Putamen (tissue), 1 donor: Measurements from ENCODE around the gene SHMT1.
"Not testable (repeated sequence)": the region's sequence is repeated elsewhere in the genome, so short reads cannot be mapped to it uniquely, and the experiment has no call there.

ENCODE experiments used
- DNase-seq: peaks from one replicate; pipeline ENCODE4 v3.0.0-alpha.2; 2016; ENCODE audit warnings: low spot score

SHMT1 gene

DNA sequence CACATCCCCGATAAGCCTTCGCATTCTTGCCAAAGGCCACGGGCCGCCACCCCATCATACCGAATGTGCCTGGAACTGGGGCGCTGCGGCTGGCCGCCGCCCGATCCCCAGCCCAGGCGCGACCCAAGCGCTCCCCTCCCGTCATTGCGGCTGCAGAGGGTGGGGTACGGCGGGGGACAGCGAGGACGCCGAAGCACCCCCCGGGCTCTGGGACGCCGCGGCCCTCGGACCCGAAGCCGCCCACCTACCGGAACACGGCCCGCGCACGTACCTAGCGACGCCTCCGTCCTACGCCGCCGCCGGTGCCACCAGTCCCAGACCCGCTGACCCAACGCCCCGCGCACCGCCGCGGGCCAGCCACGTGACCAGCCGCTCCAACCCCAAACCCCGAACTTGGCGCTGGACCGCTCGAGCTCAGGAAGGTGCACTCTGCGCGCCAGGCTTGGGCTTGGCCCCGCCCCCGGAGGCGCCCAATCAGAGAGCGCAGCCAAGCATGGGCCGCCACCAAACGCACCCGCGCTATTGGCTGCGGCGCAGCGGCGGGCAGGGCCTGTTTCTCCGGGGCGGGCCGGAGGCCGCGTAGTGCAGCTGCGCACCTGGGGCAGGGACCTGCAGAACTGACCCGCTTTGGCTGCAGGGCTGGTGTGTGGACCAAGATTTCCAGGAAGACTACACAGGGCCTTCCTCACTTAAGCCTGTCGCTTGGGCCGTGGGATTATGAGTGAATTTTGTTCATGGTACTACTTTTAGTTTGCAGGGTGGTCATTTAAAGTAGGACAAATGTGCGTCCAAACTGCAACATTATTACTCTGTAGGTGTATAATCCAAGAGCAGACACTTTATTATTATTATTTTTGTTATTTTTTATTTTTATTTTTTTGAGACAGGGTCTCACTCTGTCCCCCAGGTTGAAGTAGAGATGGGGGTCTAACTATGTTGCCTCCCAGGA is at the start of gene SHMT1:
Gene SHMT1 (minus strand): TSS at position 450 of the 949 bp plus-strand sequence. CDS start 7,569 bp downstream, outside the sequence.
- DNase-seq: peak; percentile 94

GRCh38 chr17:18412001-18412538 is 48.7 kb upstream of the SHMT1 start:
- DNase-seq: not testable (repeated sequence)

- peak; percentile 63 for DNase-seq
These were observed 48.1 kb upstream of the SHMT1 start for GRCh38 chr17:18411377-18411864.

DNA sequence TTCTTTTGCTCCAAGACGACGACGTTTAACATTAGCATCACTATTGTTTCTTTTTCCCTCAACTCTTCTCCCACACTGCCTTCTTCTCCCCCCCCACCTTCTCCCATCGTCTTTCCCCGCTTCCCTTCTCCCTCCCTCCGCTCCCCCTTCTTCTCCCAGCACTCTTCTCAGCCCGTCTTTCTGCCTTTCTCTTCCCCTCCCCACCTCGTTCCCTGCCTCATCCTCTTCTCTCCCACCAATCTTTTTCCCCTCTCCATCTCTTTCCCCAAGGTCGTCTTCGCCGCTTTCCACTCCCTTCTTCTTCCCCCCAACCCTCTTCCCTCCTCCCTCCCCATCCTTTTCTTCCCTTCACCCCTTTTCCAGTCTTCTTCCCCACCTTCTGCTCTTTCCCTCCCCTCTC is 47.4 kb upstream of the SHMT1 start:
- DNase-seq: not testable (repeated sequence)

- not testable (repeated sequence) for DNase-seq
These were observed 46.0 kb upstream of the SHMT1 start for GRCh38 chr17:18409321-18409720.

- not testable (repeated sequence) for DNase-seq
These were observed 45.6 kb upstream of the SHMT1 start for GRCh38 chr17:18408906-18409305.

DNA sequence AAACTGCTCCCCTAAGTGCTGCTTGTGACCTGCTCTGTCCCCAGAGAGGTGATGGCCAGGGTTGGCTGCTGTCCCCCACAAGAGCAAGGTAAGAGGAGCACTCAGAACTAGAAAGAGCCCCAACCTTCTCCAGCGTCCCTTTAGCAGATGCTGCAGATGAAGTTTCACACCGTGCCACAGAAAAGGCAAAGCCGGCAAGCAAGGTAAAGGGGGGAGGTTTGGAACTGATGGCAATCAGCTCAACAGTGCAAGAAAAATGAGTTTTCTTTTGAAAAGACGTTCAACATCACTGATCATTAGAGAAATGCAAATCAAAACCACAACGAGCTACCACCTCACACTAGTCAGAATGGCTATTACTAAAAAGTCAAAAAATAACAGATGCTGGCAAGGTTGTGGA is 40.3 kb upstream of the SHMT1 start:
- DNase-seq: not testable (repeated sequence)

GRCh38 chr17:18403166-18403565 is 39.8 kb upstream of the SHMT1 start:
- DNase-seq: not testable (repeated sequence)

DNA sequence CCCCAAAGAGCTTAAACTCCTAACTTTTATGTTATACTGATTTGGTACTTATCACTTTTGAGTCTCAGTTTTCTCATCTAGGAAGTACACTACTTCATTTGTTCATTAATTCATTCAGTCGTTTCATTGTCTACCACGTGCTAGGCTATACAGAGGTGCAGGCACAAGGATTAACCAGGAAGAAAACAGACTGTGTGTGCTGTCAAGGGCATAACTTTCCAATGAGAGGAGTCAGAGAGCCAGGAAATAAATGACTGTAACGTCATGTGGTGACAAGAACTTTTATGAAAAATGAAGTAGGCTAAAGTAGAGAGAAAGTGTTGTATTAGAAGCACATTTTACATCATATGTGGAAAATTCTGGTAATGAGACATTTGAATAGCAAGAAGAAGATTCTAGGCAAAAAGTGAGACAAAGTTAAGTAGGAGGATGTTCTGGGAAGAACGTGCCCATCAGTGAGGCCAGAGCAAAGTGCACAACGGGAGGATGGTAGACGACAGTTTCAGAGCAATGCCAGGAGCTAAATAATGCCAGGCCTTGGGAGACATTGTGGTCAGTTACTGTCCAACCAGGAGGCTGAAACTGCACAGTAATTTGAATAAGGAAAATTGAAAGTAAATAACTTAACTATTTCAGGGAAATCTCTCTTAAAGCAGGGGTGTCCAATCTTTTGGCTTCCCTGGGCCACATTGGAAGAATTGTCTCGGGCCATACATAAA is 38.7 kb upstream of the SHMT1 start:
- DNase-seq: not testable (repeated sequence)

GRCh38 chr17:18388728-18389127 is 25.4 kb upstream of the SHMT1 start:
- not testable (repeated sequence) for DNase-seq

DNA sequence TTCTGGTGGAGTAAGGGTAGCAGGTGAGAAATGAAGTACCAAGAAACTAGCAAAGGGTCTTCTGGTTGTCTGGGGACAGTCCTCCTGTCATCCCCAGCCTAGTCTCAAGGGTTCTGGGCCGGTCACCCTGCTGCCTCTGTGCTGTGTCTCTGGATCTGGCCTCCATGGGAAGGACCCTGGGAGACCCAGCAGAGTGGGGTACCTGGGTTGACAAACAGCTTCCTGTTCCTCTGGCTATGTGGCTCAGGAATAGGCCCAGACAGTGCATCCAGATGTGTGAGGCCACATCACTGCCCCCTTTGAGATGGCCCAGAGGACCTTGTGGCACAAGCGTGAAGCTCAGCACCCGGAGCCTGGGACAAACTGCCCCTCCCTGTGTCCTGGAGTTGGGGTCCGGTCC is 24.9 kb upstream of the SHMT1 start:
- not testable (repeated sequence) for DNase-seq

GRCh38 chr17:18387583-18387982 is 24.2 kb upstream of the SHMT1 start:
- not testable (repeated sequence) for DNase-seq

DNA sequence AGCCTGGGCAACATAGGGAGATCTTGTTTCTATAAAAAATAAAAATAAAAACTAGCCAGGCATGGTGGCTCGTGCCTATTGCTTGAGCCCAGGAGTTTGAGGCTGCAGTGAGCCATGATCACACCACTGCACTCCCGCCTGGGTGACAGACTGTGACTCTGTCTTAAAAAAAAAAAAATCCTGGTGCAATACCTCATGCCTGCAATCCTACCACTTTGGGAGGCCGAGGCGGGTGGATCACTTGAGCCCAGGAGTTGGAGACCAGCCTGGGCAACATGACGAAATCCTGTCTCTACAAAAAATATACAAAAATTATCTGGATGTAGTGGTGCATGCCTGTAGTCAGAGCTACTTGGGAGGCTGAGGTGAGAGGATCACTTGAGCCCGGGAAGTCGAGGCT is 20.9 kb upstream of the SHMT1 start:
- not testable (repeated sequence) for DNase-seq

DNA sequence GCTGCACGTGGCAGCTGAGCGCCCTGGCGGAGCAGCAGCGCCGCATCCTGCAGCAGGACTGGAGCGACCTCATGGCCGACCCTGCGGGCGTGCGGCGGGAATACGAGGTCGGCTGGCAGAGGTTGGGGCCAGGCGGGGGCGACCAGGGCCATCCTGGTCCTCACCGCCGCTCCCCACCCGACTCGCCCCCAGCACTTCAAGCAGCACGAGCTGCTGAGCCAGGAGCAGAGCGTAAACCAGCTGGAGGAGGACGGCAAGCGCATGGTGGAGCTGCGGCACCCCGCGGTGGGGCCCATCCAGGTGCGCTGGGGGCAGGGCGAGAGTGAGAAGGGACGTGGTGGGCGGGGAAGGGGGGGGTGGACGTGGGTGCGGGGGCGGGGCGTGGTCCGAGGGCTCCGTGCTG is 19.7 kb upstream of the SHMT1 start:
- not testable (repeated sequence) for DNase-seq

DNA sequence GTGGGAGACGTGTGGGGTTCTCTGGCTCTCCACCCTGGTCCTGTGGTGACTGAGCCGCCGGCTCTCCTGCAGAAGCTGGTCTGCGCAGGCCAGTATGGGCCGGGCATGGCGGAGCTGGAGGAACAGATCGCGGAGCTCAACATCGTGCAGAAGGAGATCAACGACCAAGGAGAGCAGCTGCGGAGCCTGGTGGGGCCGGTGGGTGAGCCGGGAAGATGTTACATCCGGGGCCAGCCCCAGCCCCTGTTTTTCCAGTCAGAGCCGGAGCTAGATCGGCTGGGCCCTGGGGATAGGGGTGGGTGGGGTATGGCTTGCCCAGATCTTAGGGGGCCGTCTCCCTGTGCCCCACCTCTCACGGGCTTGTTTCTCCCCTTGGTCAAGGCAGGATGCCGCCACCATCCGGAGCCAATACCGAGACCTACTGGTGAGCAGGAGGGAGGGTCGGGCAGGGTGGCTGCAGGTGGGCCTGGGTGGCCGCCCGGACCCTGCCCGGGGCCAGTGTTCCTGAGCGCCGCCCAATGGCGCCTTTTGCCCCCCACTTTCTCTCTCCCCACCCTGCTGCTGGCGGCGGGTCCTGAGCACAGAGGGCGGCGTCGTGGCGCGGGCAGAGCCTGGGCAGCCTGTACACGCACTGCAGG is 19.2 kb upstream of the SHMT1 start:
- no peak for DNase-seq

- no peak for DNase-seq
These were observed 18.5 kb upstream of the SHMT1 start for GRCh38 chr17:18381953-18382245.

DNA sequence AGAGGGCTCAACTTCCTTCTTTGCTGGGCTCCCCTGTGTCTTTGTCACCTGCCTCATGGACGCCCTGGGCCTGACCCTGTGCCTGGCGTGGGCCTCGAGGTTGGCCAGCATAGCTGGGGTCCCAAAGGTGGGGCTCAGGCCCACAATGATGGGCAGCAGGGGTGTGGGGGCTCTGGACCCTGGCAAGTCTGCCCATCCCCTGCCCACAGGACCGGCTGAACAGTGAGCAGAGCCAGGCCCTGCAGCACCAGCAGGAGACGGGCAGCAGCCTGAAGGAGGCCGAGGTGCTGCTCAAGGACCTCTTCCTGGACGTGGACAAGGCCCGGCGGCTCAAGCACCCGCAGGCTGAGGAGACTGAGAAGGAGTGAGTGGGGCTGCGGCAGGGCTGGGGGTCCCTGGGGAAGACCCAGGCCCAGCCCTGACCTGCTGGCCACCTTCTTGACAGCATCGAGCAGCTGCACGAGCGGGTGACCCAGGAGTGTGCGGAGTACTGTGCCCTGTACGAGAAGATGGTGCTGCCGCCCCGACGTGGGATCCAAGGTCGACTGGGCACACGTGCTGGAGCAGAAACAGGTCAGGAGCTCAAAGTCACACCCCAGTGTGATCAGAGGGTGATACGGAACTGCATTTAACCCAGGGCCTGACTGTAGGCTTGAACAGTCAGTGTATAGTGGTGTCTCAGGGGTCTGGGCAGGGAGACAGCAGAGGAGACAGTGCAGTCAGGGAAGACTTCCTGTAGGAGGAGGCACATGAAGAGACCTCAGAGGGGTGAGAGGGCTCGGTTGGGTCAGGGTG is 18.0 kb upstream of the SHMT1 start:
- DNase-seq: no peak

- DNase-seq: no peak
These were observed 17.3 kb upstream of the SHMT1 start for GRCh38 chr17:18380471-18381157.

DNA sequence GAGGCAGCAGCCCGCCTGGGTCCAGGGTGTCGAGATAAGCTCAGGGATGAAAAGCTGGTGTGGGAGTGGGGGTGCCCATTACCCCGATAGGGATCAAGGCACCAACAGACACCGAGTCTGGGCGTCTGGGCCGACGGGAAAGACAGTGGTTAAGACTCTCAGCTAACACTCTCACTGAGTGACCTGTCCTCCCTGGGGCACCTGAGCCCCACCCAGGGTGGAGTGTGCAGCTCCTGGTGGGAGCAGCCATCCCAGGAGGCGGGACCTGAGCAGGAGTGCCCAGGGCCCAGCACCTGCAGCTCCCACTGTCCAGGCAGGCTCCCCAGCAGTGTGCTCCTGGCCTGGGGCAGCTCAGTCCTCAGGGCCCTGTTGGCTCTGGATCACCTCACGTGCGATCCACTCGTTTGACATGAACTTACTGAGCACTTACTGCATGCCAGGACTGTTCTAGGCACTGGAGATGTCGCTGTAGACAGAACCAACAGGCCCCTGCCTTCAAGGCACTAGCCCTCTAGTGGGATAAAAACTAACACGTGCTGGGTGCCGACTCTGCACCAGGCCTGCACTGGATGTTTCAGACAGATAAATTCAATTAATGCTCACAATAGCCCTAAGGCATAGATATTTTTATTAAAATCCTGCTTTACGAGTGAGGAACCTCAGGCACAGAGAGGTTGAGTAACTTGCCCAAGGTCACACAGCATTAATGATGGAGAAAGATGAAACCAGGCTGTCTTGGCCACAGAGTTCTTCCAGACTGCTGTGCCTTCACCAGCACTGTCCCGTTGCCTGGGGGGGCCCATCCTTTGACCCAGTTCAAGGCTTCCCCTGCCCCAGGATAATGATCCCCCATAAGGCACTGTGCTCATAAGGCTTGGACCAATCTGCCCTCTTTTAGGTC is 16.1 kb upstream of the SHMT1 start:
- DNase-seq: no peak

DNA sequence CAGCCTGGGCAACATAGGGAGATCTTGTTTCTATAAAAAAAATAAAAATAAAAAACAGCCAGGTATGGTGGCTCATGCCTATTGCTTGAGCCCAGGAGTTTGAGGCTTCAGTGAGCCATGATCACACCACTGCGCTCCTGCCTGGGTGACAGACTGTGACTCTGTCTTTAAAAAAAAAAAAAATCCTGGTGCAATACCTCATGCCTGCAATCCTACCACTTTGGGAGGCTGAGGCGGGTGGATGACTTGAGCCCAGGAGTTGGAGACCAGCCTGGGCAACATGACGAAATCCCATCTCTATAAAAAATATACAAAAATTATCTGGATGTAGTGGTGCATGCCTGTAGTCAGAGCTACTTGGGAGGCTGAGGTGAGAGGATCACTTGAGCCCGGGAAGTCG is 15.3 kb upstream of the SHMT1 start:
- not testable (repeated sequence) for DNase-seq
